ENCODE results near the gene ABHD2. TPM values are rescaled to one million over a fixed set of nuclear protein-coding genes. Genes with fewer than 3 reads are reported as not detected.
A peak's percentile ranks its signal among the peaks of the same experiment; 100 is the strongest.

ABHD2 gene
- total RNA-seq, 1 donor from 2014 or later, result 68.2 TPM

- Histone ChIP-seq H3K36me3 (peaks cover 15% of the 10 kb centered on the region), H3K27ac (replicated peaks) (peak overlapping the region; percentile 95), H3K27me3 (ENCODE audit: low read depth) (no peaks in the 10 kb centered on the region), H3K9me3 (replicated peaks) (no peaks in the 10 kb centered on the region), H3K4me3 (no peak overlapping the region), H3K4me1 (peaks cover 100% of the 10 kb centered on the region)
- no peak for TF ChIP-seq CTCF (IDR thresholded peaks at IDR 0.05; ENCODE audit: borderline replicate concordance)
- DNase-seq, result no peak
- intact Hi-C loops (cut with micrococcal nuclease), result no loop called here
These were observed 21.8 kb downstream of the ABHD2 start for GRCh38 chr15:89110060-89110459.

GRCh38 chr15:89111352-89111751, 23.1 kb downstream of the ABHD2 start:
- Histone ChIP-seq H3K27me3 (ENCODE audit: low read depth) (no peaks in the 10 kb centered on the region), H3K4me1 (peaks cover 99% of the 10 kb centered on the region), H3K36me3 (peaks cover 15% of the 10 kb centered on the region), H3K4me3 (no peak overlapping the region), H3K27ac (replicated peaks) (peak overlapping the region; percentile 95), H3K9me3 (replicated peaks) (no peaks in the 10 kb centered on the region)
- intact Hi-C loops (cut with micrococcal nuclease), result no loop called here
- no peak for TF ChIP-seq CTCF (IDR thresholded peaks at IDR 0.05; ENCODE audit: borderline replicate concordance)
- DNase-seq, result no peak

GRCh38 chr15:89111961-89112340, 23.7 kb downstream of the ABHD2 start:
- intact Hi-C loops (cut with micrococcal nuclease), result no loop called here
- Histone ChIP-seq H3K4me1 (peaks cover 99% of the 10 kb centered on the region), H3K27me3 (ENCODE audit: low read depth) (no peaks in the 10 kb centered on the region), H3K27ac (replicated peaks) (peak overlapping the region; percentile 95), H3K9me3 (replicated peaks) (no peaks in the 10 kb centered on the region), H3K4me3 (no peak overlapping the region), H3K36me3 (peaks cover 20% of the 10 kb centered on the region)
- TF ChIP-seq CTCF (IDR thresholded peaks at IDR 0.05; ENCODE audit: borderline replicate concordance), result no peak
- no peak for DNase-seq

- Histone ChIP-seq H3K9me3 (replicated peaks) (no peaks in the 10 kb centered on the region), H3K27ac (replicated peaks) (peak overlapping the region; percentile 95), H3K4me3 (no peak overlapping the region), H3K4me1 (peaks cover 99% of the 10 kb centered on the region), H3K36me3 (peaks cover 25% of the 10 kb centered on the region), H3K27me3 (ENCODE audit: low read depth) (no peaks in the 10 kb centered on the region)
- no peak for TF ChIP-seq CTCF (IDR thresholded peaks at IDR 0.05; ENCODE audit: borderline replicate concordance)
- intact Hi-C loops (cut with micrococcal nuclease), result no loop called here
- peak; percentile 51 for DNase-seq
These were observed 24.2 kb downstream of the ABHD2 start for GRCh38 chr15:89112341-89112971.

GRCh38 chr15:89113296-89114024, 25.2 kb downstream of the ABHD2 start:
- Histone ChIP-seq H3K9me3 (replicated peaks) (no peaks in the 10 kb centered on the region), H3K36me3 (peaks cover 25% of the 10 kb centered on the region), H3K27me3 (ENCODE audit: low read depth) (no peaks in the 10 kb centered on the region), H3K4me1 (peaks cover 99% of the 10 kb centered on the region), H3K27ac (replicated peaks) (peak overlapping the region; percentile 95), H3K4me3 (no peak overlapping the region)
- DNase-seq, result no peak
- intact Hi-C loops (cut with micrococcal nuclease), result no loop called here
- no peak for TF ChIP-seq CTCF (IDR thresholded peaks at IDR 0.05; ENCODE audit: borderline replicate concordance)

Data from left ventricle myocardium inferior (tissue), 1 donor.